Measurements from ENCODE around the gene FADS6.
A peak's percentile ranks its signal among the peaks of the same experiment; 100 is the strongest.
"Not testable (repeated sequence)": the region's sequence is repeated elsewhere in the genome, so short reads cannot be mapped to it uniquely, and the experiment has no call there.

FADS6 gene

GRCh38 chr17:74882517-74883240 lies 10.8 kb downstream of the FADS6 start:
- no peak for DNase-seq

GRCh38 chr17:74881073-74881472 lies 12.4 kb downstream of the FADS6 start:
- no peak for DNase-seq

- DNase-seq: no peak
Observed at GRCh38 chr17:74879308-74879707, 14.1 kb downstream of the FADS6 start.

GRCh38 chr17:74878658-74879057 lies 14.8 kb downstream of the FADS6 start:
- no peak for DNase-seq

DNA sequence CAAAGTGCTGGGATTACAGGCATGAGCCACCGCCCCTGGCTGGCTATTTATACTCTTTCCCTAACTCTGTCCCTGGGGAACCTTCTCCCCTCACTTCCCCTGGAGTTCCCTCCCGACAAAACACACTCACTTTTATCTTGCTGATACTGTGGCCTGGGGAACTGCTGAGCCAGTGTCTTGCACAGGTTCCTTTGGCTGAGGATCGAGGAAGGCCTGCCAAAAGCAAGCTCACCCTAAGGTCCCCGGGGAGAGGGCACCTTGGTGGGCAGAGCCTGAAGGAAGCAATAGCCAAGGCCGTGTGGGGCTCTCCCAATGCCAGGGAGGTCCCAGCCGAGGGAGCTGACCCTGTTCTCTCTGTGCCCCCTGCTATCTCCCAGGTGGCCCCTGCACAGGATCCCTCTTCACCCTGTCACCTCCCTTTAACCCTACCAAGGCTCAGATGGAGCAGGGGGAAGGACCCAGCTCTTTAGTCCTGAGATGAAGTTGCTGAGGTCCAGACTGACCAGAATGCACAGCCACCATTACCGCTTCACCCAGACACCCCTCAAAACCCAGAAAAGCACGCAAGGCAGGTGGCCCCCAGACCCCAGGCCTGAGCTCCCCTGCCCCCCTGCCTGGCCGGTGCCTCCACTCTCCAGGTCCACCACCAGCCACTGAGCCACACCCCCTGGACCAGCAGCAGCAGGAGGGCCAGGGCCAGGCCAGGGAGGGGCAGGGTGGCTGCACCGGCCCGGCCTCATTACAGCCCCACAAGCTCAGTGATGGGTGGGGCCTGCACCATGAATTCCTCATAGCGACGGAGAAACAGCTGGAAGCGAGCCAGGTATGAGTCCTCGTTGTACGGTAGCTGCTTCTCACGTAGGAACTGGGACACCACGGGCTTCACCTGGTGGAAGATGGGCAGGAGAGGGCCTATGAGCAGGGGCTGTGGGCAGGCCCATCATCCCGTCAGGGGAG lies 15.6 kb downstream of the FADS6 start:
- DNase-seq: no peak

GRCh38 chr17:74875977-74876593 lies 17.3 kb downstream of the FADS6 start:
- no peak for DNase-seq

- no peak for DNase-seq
Observed at GRCh38 chr17:74875155-74875976, 18.1 kb downstream of the FADS6 start.

- no peak for DNase-seq
Observed at GRCh38 chr17:74874615-74875037, 18.8 kb downstream of the FADS6 start.

DNA sequence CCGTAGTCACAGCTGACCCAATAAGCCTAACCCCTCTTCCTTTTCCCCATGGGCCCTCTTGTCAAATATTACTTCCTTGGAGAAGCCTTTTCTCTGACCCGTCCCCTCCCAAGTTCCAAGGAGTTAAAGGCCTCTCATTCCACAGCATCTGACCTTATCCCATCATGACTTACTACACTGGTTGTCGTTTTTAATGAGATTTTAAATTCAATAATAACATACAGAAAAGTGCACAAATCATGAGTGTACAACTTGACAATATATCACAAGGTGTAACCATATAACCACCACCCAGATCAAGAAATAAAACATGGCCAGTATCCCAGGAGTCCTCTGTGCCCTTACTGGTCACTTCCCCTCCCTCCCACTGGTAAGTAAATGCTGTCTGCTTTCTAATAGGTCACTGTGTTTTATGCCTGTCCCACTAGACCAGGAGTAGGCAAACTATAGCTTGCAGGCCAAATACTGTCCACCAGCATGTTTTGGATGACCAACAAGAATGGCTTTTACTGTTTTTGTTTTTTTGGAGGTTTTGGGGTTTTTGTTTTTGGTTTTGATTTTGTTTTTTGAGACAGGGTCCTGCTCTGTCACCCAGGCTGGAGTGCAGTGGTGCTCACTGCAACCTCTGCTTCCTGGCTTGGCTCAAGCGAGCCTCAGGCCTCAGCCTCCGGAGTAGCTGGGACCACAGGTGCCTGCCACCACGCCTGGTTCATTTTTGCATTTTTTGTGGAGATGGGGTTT lies 19.4 kb downstream of the FADS6 start:
- DNase-seq: no peak

DNA sequence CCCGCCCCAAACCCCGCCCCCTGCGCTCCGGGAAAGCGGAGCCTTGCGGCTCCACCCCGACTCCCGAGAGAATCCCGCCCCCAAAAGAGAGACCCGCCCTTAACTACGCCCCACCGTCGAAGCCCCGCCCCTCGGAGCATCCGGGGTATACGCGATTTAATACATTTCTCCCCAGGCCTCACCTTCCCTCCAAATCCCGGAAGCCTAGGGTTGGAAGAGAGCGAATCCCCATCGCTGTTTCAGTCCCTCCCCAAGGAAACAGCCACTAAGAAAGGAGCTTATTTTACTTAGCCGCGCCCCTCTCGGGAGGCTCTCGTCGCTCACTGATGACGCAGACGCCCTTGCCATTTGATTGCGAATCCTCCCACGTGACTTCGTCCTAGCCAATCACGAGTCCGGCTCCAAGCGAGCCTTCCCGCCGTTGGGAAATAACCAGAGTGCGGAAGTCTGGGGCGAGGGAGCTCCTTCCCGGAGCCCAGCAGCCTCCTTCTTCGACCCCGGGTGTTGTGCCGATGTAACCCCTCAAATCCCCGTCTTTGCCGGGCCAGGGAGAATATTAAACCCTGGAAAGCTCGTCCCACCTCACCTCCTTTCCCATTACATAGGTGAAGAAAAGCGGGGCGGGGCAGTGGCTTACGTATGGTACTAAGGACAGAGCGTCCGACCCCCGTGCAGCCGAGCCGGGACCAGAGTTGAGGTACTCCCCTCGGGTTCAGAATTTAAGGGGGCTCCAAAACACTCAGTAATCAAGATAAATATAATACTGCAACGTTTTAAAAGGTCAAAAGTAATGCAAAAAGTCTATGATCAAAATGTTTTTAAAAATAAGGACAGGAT lies 20.2 kb downstream of the FADS6 start:
- DNase-seq: peak; percentile 100

GRCh38 chr17:74872313-74873036 lies 21.0 kb downstream of the FADS6 start, which contains the start of gene FDXR:
TSS of gene FDXR (minus strand) at chr17:74872994. CDS start at chr17:74872944, 50 bp downstream.
- DNase-seq: peak; percentile 42

- DNase-seq: no peak
Observed at GRCh38 chr17:74871356-74872076, 21.9 kb downstream of the FADS6 start.

DNA sequence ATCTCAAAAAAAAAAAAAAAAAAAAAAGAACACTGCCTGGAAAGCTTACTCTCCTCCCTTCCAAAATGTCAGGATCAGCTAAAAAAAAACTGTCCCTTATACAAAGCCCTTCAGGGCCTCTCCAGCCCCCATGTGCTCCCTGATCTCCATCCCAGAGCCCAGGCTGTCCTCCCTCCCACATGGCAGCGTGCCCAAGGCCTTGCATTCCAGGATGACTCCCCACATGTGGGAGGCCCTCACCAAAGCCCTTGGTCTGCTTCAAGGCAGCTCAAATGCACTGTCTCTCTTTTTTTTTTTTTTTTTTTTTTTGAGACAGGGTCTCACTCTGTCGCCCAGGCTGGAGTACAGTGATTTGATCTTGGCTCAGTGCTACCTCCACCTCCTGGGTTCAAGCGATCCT lies 22.9 kb downstream of the FADS6 start:
- no peak for DNase-seq

GRCh38 chr17:74870028-74870427 lies 23.4 kb downstream of the FADS6 start:
- DNase-seq: not testable (repeated sequence)

DNA sequence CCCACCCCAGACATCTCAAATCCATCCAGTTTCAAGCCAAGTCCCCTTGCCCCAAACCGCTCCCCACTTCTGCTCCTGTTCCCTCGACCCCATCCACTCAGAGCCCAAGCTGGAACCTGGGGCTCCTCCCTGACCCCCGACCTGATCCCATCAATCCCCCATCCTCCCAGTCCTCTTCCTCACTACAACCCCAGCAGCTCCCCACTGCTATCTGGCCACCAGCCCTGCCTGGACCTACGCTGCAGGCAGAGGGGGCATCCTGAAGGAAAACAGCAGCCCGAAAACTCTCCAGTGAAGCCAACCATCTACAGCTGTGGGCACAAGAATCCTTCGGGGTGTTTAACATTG lies 24.6 kb downstream of the FADS6 start:
- no peak for DNase-seq

DNA sequence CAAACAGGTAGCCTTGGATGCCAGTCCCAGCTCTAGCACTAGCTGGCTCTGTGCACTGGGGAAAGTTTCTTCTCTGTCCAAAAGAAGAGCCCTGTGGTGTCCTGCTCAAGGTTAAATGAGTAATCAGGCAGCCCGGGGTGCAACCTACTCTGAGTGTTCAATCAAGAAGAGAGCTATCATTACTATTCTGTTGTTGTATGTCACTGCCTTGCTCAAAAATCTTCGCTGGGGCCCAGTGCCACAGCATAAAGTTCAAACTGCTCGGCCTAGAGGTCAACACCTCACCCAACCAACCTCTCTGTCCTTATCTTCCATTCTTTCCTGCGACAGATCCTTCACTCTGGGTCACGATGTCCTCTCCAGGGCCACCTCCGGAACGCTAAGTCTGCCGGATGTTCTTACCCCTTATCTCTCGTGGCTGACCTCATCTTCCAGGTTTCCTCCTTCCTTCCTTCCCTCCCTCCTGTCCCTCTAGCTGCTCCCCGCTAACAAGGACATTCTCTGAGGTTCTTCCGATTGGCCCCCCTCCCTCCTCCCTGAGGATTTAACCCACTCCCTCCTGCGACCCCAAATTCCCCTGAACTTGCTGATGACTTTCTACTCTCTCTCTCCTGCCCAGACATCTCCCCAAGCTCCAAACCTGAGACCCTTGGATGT lies 25.1 kb downstream of the FADS6 start:
- no peak for DNase-seq

DNA sequence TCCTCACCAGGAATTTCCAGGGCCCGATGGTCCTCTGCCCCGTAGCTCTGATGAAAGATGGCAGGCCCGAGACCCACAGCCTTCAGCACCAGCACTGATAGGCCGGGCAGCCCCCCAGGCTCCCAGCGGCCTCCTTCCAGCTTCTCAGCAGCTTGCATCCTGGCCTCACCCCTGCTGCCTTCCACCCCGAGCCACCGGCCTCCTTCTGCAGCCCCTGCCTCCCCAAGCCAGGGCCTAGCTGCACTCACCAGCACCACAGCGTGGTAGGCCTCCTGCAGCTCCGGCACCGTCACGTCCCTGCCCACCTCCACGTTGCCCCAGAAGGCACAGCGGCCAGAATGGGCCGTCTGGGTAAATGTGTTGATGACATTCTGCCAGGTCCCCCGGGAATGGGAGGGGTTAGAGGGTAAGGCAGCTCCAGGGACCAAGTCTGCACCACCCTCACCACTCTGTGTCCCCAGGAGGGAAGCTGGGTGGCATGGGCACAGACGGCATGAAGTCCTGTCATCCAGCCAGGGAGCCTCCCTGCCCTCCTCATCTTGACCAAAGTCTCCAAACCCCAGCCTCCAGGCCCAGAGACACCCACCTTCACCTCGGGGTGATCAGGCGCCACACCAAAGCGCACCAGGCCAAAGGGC lies 27.1 kb downstream of the FADS6 start:
- DNase-seq: no peak

- DNase-seq: no peak
Observed at GRCh38 chr17:74865504-74866197, 27.8 kb downstream of the FADS6 start.

All from stimulated activated naive CD4-positive, alpha-beta T cell treated with Interleukin-2 at 50 U/mL for 16 hours (primary cell).